SK-N-MC (cell line): ENCODE results near the gene IRF5.

Source experiments
- EZH2 ChIP-seq: fragments of 200-600 bp; sonication (generic); IDR thresholded peaks from one replicate; pipeline ENCODE4 v1.6.1; 2017; ENCODE audit warnings: antibody characterized with exemption
- POLR2AphosphoS5 ChIP-seq: IDR thresholded peaks from 2 replicates; pipeline ENCODE4 v1.6.1; 2012; ENCODE audit warnings: mild to moderate bottlenecking, low read depth, low read length, borderline replicate concordance

GRCh38 chr7:128959296-128959695 lies 21.6 kb downstream of the IRF5 start:
- TF ChIP-seq EZH2 (no peak), POLR2AphosphoS5 (no peak)
